ENCODE data around the gene GPR83. TPM values are rescaled to one million over a fixed set of nuclear protein-coding genes. Genes with fewer than 3 reads are reported as not detected.
"Not testable (repeated sequence)": the region's sequence is repeated elsewhere in the genome, so short reads cannot be mapped to it uniquely, and the experiment has no call there.

GPR83 gene
- total RNA-seq, 1 experiment from 2014 or later, result not detected

DNA sequence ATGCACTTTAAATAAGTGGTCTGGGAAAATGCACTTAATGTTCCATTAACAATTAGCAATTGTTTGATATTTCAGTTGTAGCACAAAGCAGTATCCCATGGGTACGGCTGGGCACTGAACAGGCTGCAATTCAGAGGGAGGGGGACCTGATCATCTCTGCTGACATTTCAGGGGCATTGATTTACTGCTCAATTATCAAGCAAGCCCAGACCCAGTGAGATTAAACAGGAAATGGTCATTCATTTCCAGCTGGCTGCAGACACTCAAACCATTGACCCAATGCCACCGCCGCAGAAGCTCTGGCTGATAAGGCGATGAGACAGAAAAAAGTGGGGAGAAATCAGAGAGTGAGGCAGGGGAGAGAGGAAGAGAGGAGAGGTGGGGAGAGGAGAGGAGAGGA is 1.2 kb downstream of the GPR83 start:
- Histone ChIP-seq H3K27ac (no peak overlapping the region), H4K20me1 (ENCODE audit: insufficient read depth) (no peaks in the 10 kb centered on the region), H3F3A (ENCODE audit: insufficient read depth, low read depth) (no peaks in the 10 kb centered on the region), H3K9me3 (ENCODE audit: insufficient read depth, low read depth) (no peaks in the 10 kb centered on the region), H3K27me3 (ENCODE audit: insufficient read depth, low read depth) (peaks cover 39% of the 10 kb centered on the region), H3K36me3 (ENCODE audit: low read depth) (no peaks in the 10 kb centered on the region), H2AFZ (no peak overlapping the region), H3K4me1 (replicated peaks; ENCODE audit: insufficient read depth) (no peaks in the 10 kb centered on the region), H3K9me2 (ENCODE audit: insufficient read depth) (no peaks in the 10 kb centered on the region), H3K4me2 (no peak overlapping the region), H3K4me3 (no peak overlapping the region), H3K79me2 (ENCODE audit: low read depth) (no peaks in the 10 kb centered on the region)
- BruUV-seq (replicated peaks), result no TSS peak
- TF ChIP-seq, protein P1, sequence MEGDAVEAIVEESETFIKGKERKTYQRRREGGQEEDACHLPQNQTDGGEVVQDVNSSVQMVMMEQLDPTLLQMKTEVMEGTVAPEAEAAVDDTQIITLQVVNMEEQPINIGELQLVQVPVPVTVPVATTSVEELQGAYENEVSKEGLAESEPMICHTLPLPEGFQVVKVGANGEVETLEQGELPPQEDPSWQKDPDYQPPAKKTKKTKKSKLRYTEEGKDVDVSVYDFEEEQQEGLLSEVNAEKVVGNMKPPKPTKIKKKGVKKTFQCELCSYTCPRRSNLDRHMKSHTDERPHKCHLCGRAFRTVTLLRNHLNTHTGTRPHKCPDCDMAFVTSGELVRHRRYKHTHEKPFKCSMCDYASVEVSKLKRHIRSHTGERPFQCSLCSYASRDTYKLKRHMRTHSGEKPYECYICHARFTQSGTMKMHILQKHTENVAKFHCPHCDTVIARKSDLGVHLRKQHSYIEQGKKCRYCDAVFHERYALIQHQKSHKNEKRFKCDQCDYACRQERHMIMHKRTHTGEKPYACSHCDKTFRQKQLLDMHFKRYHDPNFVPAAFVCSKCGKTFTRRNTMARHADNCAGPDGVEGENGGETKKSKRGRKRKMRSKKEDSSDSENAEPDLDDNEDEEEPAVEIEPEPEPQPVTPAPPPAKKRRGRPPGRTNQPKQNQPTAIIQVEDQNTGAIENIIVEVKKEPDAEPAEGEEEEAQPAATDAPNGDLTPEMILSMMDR (conservative IDR thresholded peaks at IDR 0.05), result no peak
- TF ChIP-seq EZH2 (IDR thresholded peaks at IDR 0.05; ENCODE audit: low read depth), result no peak
- intact Hi-C loops (cut with micrococcal nuclease; ENCODE audit: unreplicated experiment), result no loop called here
- DNase-seq, result no peak
- ChIA-PET POLR2A (ENCODE audit: unreplicated experiment) (no interaction called here), CTCF (no interaction called here)

DNA sequence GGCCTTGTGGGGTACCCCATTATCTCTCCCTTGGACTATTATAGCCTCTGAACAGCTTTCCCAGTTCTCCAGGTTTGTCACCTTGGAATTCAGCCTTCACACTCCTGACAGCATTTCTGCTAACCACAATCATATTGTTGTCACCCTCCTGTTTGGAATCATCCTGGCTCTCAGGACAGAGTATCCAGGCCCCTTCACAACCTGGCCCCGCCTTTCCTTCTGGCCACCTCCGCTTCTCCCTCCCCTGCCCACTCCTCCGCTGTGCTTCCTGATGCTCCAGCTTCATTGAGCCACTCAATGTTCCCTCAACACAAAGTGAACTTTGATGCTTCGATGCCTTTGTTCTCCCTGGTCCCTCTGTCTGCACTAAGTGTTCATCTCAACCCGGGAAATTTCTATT is 3.1 kb downstream of the GPR83 start:
- Histone ChIP-seq H2AFZ (no peak overlapping the region), H3K9me2 (ENCODE audit: insufficient read depth) (no peaks in the 10 kb centered on the region), H3K27me3 (ENCODE audit: insufficient read depth, low read depth) (peaks cover 54% of the 10 kb centered on the region), H3K4me2 (no peak overlapping the region), H3K9me3 (ENCODE audit: insufficient read depth, low read depth) (no peaks in the 10 kb centered on the region), H4K20me1 (ENCODE audit: insufficient read depth) (no peaks in the 10 kb centered on the region), H3K36me3 (ENCODE audit: low read depth) (no peaks in the 10 kb centered on the region), H3K4me1 (replicated peaks; ENCODE audit: insufficient read depth) (no peaks in the 10 kb centered on the region), H3K79me2 (ENCODE audit: low read depth) (no peaks in the 10 kb centered on the region), H3K27ac (no peak overlapping the region), H3F3A (ENCODE audit: insufficient read depth, low read depth) (no peaks in the 10 kb centered on the region), H3K4me3 (no peak overlapping the region)
- DNase-seq, result no peak
- CTCF ChIA-PET, result no interaction called here
- TF ChIP-seq EZH2 (IDR thresholded peaks at IDR 0.05; ENCODE audit: low read depth), result no peak
- TF ChIP-seq, protein P1 (conservative IDR thresholded peaks at IDR 0.05), result no peak
- BruUV-seq (replicated peaks), result no TSS peak
- intact Hi-C loops (cut with micrococcal nuclease; ENCODE audit: unreplicated experiment), result no loop called here
- POLR2A ChIA-PET (ENCODE audit: unreplicated experiment), result no interaction called here

DNA sequence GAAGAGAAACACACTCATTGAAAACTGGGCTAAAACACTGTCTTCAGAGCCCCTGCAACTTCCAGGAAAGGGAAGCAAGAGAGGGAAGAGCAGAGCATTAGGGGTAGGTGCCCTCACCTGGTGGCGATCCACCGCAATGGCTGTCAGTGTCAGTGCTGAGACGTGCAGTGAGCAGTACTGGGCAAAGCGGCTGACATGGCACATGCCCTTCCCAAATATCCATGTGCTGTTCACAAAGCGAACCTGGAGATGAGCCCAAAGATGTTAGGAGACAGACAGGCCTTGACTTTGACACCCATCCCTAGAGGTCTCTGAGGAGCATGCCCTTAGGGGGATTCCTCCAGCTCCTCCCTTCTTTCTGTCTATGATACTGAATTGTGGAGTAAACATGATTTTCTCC is 4.9 kb downstream of the GPR83 start:
- H3K4me2 ChIP-seq, result no peak overlapping the region
- TF ChIP-seq, protein P1 (conservative IDR thresholded peaks at IDR 0.05), result no peak
- TF ChIP-seq EZH2 (IDR thresholded peaks at IDR 0.05; ENCODE audit: low read depth), result no peak
- ChIA-PET CTCF (no interaction called here), POLR2A (ENCODE audit: unreplicated experiment) (no interaction called here)
- no peaks in the 10 kb centered on the region for H3K4me1 ChIP-seq (replicated peaks; ENCODE audit: insufficient read depth)
- no peak overlapping the region for H2AFZ ChIP-seq
- peaks cover 71% of the 10 kb centered on the region for H3K27me3 ChIP-seq (ENCODE audit: insufficient read depth, low read depth)
- DNase-seq, result no peak
- H3K36me3 ChIP-seq (ENCODE audit: low read depth), result no peaks in the 10 kb centered on the region
- H3K27ac ChIP-seq, result no peak overlapping the region
- H4K20me1 ChIP-seq (ENCODE audit: insufficient read depth), result no peaks in the 10 kb centered on the region
- no peaks in the 10 kb centered on the region for H3K9me3 ChIP-seq (ENCODE audit: insufficient read depth, low read depth)
- H3F3A ChIP-seq (ENCODE audit: insufficient read depth, low read depth), result no peaks in the 10 kb centered on the region
- H3K79me2 ChIP-seq (ENCODE audit: low read depth), result no peaks in the 10 kb centered on the region
- intact Hi-C loops (cut with micrococcal nuclease; ENCODE audit: unreplicated experiment), result no loop called here
- H3K4me3 ChIP-seq, result no peak overlapping the region
- no TSS peak for BruUV-seq (replicated peaks)
- no peaks in the 10 kb centered on the region for H3K9me2 ChIP-seq (ENCODE audit: insufficient read depth)

DNA sequence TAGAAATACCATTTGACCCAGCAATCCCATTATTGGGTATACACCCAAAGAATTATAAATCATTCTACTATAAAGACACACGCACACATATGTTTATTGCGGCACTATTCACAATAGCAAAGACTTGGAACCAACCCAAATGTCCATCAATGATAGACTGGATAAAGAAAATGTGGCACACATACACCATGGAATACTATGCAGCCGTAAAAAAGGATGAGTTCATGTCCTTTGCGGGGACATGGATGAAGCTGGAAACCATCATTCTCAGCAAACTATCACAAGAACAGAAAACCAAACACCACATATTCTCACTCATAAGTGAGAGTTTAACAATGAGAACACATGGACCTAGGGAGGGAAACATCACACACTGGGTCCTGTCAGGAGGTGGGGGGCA is 9.3 kb downstream of the GPR83 start:
- H3F3A ChIP-seq (ENCODE audit: insufficient read depth, low read depth); intact Hi-C loops (cut with micrococcal nuclease; ENCODE audit: unreplicated experiment); H3K27ac ChIP-seq; H4K20me1 ChIP-seq (ENCODE audit: insufficient read depth); CTCF ChIA-PET; H3K4me1 ChIP-seq (replicated peaks; ENCODE audit: insufficient read depth); H3K79me2 ChIP-seq (ENCODE audit: low read depth); BruUV-seq (replicated peaks); H3K9me3 ChIP-seq (ENCODE audit: insufficient read depth, low read depth); POLR2A ChIA-PET (ENCODE audit: unreplicated experiment); H3K36me3 ChIP-seq (ENCODE audit: low read depth); DNase-seq; H3K9me2 ChIP-seq (ENCODE audit: insufficient read depth); H3K4me3 ChIP-seq; H2AFZ ChIP-seq; H3K4me2 ChIP-seq: not testable (repeated sequence)
- peaks cover 58% of the 10 kb centered on the region for H3K27me3 ChIP-seq (ENCODE audit: insufficient read depth, low read depth)

Measured in PC-9 (cell line).